ENCODE results near the gene RAB40C. TPM values are rescaled to one million over a fixed set of nuclear protein-coding genes. Genes with fewer than 3 reads are reported as not detected.
A peak's percentile ranks its signal among the peaks of the same experiment; 100 is the strongest.

The RAB40C gene
- total RNA-seq, 1 experiment from 2014 or later, result 9.3 TPM

DNA sequence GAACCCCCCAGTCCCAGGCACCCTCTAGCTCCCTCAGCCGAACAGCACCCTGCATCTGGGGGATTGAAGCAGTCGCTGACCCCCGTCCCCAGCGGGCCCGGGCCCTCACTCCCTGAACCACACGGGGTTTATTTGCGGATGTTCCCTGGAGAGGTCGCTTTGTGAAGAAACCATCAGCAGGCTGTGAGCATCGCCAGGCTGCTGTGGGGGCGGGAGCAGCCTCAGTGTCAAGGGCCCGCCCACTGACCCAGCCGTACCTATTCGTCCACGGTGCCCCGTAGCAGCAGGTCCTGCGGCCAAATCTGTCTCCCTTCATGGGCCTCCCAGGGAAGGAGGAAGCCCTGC is 6.4 kb upstream of the RAB40C start:
- in situ Hi-C loops (cut with HindIII; ENCODE audit: low pct_unique_long_range_greater_than_20kb, low sequenced_read_pairs), result no loop called here

DNA sequence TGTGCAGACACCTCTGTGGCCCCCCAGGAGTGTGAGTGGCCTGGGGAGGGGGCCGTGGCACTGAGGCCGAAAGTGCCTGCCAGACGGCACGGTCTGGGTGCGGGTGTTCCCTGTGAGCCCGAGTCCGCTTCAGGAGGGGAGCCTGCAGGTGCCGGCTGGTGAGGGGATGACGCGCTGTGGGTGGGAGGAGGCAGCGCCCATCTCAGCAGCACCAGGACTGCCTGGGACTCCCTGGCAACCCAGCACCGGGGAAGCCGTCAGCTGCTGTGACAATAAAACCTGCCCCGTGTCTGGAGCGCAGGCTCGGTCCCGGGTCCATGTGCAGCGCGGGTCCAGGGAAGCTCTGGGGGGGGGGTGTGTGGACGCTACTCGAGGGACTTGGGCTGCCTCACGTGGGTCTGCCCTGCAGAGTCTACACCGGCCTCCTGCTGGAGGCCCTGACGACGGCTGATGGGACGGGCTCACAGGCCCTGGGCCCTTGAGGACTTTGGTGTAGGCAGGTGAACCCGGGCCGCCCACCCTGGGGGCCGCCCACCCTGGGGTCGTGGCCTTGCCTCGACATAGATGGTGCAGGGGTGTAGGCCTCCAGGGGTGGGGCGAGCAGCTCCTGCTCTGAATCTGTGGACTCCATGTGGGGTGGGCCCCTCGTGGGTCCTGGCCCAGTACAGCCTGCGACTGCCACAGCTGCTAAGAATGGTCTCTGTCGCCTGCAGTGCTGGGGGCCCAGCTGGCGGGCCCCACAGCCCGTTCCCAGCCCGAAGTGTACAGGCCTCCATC is 5.9 kb upstream of the RAB40C start:
- in situ Hi-C loops (cut with HindIII; ENCODE audit: low pct_unique_long_range_greater_than_20kb, low sequenced_read_pairs), result no loop called here
- DNase-seq (ENCODE audit: low read depth, low spot score), result no peak

More for the DNA sequence above, 6.4 kb upstream of the RAB40C start:
- no peak for DNase-seq (ENCODE audit: low read depth, low spot score)

DNA sequence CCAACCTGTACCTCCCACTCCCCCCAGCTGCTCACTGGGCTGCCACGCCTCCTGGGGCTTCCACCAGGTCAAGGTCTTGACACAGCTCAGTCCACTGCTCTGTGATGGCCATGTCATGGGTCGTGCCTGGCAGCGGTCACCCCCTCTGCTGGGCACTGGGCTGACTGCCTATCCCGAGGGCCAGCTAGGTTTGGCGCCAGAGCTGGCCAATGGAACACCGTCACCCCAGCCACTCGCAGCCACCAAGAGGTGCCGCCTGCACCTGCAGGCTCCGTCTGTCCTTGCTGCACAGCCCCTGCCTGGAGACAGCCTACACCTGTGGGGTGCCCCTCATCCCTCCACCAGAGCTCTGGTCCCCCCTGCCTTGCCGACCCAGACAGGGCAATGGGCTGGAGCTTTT is 4.5 kb upstream of the RAB40C start:
- in situ Hi-C loops (cut with HindIII; ENCODE audit: low pct_unique_long_range_greater_than_20kb, low sequenced_read_pairs), result no loop called here
- no peak for DNase-seq (ENCODE audit: low read depth, low spot score)

DNA sequence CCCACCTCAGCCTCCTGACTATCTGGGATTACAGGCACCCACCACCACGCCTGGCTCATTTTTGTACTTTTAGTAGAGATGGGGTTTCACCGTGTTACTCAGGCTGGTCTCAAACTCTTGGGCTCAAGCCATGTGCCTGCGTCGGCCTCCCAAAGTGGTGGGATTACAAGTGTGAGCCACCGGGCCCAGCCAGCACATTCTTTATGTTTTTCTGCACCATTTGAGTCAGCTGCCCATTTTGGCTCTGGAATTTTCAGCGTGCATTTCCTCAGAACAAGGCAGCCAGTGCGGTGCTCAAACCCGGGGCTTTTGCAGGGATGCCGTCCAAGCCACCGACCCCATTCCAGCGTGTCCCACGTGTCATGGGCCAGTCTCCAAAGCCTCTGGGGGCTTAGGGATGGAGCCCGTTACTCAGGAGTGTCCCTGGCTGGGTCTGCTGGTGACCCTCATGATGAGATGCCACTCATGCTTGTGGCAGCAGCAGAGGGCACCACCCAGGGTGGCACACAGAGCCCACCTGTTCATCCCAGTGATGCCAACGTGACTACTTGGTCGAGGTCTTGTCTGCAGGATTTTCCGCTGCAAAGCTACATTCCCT is 3.7 kb upstream of the RAB40C start:
- in situ Hi-C loops (cut with HindIII; ENCODE audit: low pct_unique_long_range_greater_than_20kb, low sequenced_read_pairs), result no loop called here

DNA sequence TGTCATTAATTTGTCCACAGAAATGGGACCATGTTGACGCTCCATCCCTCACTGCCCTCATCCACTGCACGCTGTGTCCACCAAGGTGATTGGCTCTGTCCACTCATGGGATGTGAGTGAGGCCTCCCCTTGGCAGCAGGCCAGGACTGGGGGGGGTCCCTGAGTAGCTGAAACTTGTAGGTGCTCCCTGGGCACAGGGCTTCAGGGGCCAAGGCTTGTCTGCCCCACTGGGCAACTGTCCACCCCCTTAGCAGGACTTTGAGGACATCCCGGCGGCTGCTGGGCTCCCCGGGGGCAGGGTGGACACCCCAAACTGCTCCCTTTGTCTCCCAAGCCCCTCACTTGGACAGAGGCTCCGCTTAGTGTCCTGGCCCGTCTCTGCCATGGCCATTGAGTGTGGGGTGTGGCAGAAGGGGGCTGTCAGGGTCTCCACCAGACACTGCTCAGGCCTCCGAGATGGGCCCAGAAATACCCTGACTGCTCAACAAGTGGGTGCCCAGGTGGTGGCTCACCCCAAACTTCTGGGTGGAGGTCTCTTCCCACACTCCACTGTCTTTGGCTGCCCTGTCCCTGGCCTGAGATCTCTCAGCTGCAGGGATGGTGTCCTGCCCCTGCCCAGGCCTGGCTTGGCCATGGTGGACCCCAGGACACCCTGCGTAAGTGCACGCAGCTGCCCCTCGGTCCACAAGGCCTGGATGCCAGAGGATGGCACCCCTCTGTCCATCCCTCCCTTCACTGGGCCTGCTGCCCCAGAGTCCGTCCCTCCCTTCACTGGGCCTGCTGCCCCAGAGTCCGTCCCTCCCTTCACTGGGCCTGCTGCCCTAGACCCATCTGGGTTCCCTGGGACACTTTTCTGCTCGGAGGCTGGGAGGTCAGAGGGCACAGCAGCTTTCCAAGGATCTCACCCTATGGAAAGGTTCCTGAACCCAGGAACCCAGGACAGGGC is 2.9 kb upstream of the RAB40C start:
- DNase-seq (ENCODE audit: low read depth, low spot score), result no peak
- in situ Hi-C loops (cut with HindIII; ENCODE audit: low pct_unique_long_range_greater_than_20kb, low sequenced_read_pairs), result no loop called here

More for the DNA sequence above, 3.7 kb upstream of the RAB40C start:
- DNase-seq (ENCODE audit: low read depth, low spot score), result no peak

DNA sequence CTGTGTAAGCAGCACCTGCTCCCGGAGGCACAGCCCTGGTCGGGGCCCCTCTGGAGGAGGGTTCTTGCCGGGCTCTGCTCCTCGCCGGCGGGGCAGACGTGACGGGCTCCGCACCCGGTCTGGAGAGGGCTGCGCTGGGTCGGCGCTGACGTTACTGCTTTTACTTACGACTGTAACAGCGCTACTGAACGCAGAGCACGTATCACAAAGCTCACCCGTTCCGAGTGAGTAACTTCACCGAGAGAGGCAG is 1.3 kb upstream of the RAB40C start:
- in situ Hi-C loops (cut with HindIII; ENCODE audit: low pct_unique_long_range_greater_than_20kb, low sequenced_read_pairs), result no loop called here
- peak; percentile 33 for DNase-seq (ENCODE audit: low read depth, low spot score)

DNA sequence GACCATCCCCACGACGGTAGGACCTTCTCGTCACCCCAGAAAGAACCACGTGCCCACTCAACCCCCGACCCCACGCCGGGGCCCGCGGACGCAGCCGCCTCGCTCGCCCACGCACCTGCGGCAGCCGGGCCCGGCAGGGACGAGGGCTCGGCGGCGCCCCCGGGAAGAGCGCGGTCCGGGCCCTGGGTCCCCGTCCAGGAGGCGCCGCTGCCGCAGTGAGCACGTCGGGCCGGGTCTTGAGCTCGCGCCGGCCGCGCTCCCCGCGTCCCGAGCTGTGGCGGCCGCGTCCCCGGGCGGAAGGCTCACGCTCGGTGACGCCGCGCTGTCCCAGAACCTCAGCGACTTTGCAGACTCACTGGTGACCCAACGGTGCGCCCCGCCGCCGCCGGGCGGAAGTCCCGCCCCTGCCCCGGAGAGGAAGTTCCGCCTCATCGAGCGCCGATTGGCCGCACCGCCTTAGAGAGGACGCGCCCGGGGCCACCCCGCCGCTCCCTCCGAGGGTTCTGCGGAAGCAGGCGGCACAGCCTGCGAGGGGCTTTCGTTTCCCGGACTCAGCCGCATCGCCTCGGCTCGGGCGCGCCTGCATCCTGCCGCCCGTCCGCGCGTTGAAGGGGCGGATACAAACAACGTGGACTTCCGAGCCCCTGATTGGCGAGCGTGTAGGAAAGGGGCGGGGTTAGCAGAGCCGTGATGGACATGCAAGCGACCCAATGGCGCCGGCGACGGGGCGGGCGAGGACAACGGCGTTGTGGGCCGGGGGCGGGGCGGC is 793 bp upstream of the RAB40C start:
- peak; percentile 90 for DNase-seq (ENCODE audit: low read depth, low spot score)
- in situ Hi-C loops (cut with HindIII; ENCODE audit: low pct_unique_long_range_greater_than_20kb, low sequenced_read_pairs), result no loop called here

DNA sequence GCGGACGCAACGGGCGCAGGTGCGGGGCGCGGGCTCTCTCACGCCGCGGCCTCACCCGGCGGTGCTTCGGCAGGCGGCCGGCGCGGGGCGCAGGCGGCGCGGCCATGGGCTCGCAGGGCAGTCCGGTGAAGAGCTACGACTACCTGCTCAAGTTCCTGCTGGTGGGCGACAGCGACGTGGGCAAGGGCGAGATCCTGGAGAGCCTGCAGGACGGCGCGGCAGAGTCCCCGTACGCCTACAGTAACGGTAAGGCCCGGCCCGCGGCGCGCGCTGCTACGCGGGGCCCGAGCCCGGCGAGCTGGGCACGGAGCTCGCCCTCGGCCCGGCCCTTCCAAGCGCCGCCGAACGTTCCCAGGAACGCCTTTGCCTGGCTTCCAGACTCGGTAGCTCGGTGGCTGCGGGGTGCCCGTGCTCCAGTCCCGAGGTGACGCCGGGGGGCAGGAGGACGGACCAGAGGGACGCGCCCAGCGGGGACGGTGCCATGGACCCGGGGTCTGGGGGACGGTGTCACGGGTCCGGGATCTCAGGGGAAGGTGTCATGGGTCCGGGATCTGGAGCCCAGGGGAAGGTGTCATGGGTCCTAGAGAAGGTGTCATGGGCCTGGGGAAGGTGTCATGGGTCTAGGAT is 435 bp downstream of the RAB40C start:
- in situ Hi-C loops (cut with HindIII; ENCODE audit: low pct_unique_long_range_greater_than_20kb, low sequenced_read_pairs), result no loop called here

DNA sequence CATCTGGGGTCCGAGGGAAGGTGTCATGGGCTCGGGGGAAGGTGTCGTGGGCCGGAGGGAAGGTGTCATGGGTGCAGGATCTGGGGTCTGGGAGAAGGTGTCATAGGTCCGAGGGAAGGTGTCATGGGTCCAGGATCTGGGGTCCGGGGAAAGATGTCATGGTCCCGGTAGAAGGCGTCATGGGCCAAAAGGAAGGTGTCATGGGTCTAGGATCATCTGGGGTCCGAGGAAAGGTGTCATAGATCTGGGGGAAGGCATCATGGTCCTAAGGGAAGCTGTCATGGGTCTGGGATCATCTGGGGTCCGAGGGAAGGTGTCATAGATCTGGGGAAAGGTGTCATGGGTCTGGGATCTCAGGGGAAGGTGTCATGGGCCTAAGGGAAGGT is 942 bp downstream of the RAB40C start:
- DNase-seq (ENCODE audit: low read depth, low spot score), result no peak
- in situ Hi-C loops (cut with HindIII; ENCODE audit: low pct_unique_long_range_greater_than_20kb, low sequenced_read_pairs), result no loop called here

More for the DNA sequence above, 435 bp downstream of the RAB40C start:
- no peak for DNase-seq (ENCODE audit: low read depth, low spot score)

DNA sequence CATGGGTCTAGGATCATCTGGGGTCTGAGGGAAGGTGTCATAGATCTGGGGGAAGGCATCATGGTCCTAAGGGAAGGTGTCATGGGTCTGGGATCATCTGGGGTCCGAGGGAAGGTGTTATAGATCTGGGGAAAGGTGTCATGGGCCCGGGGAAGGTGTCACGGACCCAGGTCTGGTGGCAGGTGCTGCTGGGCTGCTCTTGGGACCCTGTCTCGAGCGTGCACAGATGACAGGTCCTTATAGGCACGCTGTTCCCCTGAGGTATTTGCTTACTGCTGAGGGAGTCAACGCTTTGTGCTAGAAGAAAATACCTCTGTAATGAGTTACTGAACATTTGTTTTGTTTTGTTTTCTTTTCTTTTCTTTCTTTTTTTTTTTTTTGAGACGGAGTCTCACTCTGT is 1.4 kb downstream of the RAB40C start:
- in situ Hi-C loops (cut with HindIII; ENCODE audit: low pct_unique_long_range_greater_than_20kb, low sequenced_read_pairs), result no loop called here
- DNase-seq (ENCODE audit: low read depth, low spot score), result no peak

DNA sequence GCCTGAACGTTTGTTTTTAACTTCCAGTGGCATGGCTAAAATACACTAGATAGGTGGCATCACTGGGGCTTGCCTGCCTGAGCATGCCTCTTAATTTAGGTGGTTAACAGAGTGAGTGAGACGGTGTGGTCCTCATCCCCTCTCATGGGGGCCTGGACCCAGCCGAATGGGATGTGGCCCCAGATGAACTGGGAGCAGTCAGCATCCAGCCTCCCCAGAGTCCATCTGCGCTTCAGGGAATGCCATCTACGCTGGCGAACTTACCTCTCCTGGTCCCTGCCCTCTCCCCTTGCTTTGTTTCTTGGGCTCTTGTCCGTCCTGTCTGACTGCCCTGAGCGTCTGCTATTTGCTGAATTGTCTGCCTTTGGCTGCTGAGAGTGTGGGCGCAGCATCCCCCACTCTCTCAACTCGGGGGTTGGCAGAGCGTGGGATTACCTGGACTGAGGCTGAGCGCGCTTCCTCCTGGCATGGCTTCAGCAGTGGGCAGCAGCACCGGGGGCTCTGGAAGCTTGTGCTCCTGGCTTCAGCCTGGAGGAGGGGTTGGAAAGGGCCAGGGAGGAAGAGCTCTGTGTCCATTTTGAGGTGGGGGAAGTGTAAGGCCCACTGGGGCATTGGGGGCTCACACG is 2.1 kb downstream of the RAB40C start:
- DNase-seq (ENCODE audit: low read depth, low spot score), result no peak
- in situ Hi-C loops (cut with HindIII; ENCODE audit: low pct_unique_long_range_greater_than_20kb, low sequenced_read_pairs), result no loop called here

DNA sequence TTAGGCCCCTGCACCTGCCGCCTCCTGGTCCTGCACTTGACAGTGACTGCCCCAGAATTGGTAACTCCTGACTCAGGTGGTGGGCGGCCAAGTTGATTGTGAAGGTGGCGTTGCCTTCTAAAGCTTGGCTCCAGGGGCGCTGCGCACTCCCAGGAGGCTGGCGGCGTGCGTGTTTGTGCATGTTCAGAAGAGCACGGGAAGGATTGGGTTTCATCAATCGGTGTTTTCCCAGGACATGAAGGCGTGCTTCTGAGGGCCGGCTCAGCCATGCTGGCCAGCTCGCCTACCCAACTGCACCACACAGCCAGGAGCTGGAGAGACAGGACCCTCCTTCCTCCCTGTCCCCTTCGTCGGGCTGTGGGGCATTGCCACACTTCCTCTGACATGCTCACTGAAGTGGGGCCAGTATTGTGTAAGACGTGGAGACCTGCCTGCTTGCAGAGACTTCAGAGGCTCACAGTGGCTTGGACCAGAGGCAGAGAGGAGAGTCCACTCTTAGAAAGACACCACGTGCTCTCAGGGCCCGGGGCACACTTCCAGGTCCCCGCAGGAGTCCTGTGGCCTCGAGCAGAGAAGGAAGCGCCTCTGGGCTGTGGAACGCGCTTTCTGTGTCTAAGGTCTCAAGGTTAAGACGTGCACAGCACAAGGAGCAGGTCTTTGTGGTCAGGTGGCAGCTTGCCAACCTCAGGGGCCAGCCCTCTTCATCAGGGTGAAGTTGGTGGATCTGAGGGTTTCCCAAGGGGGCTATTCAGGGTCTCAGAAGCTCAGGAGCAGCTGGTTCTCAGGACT is 2.8 kb downstream of the RAB40C start:
- in situ Hi-C loops (cut with HindIII; ENCODE audit: low pct_unique_long_range_greater_than_20kb, low sequenced_read_pairs), result no loop called here
- no peak for DNase-seq (ENCODE audit: low read depth, low spot score)

DNA sequence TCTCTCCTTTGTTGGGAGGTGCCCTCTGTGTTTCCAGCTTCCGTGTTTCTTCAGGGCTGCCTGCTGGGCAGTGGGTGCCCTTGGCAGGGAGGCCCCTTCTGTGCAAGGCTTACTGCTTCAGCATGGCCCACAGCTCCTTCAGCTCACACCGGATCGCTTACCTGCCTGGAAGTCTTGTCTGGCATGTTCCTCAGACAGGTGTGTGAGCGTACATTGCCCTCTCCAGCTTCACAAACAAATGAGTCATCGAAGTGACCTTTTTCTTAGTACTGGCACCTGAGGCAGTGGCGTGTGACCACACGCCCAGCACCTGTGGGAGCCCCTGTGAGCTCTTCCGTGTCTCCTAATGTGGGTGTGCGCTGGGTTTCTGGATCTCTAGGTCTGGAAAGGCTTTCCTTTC is 3.5 kb downstream of the RAB40C start:
- no peak for DNase-seq (ENCODE audit: low read depth, low spot score)
- in situ Hi-C loops (cut with HindIII; ENCODE audit: low pct_unique_long_range_greater_than_20kb, low sequenced_read_pairs), result no loop called here

DNA sequence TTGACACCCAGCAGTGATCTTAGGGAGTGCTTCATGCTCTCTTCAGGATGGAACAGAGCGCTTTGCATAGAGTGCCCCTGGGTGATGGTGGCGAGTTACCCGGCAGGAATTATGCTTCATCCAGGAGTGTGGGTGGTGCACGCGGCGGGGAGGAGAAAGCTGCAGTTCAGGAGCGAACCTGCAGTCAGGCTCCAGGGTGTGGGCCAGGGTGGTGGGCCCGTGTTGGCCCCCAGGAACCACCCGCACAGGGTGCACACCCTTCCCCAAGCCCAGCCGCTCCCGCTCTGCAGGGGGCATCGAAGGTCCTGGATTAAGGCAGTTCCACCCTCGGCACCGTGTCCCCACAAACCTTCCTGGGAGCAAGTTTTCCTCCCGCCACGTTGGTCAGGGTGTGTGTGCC is 3.9 kb downstream of the RAB40C start:
- in situ Hi-C loops (cut with HindIII; ENCODE audit: low pct_unique_long_range_greater_than_20kb, low sequenced_read_pairs), result no loop called here
- no peak for DNase-seq (ENCODE audit: low read depth, low spot score)

DNA sequence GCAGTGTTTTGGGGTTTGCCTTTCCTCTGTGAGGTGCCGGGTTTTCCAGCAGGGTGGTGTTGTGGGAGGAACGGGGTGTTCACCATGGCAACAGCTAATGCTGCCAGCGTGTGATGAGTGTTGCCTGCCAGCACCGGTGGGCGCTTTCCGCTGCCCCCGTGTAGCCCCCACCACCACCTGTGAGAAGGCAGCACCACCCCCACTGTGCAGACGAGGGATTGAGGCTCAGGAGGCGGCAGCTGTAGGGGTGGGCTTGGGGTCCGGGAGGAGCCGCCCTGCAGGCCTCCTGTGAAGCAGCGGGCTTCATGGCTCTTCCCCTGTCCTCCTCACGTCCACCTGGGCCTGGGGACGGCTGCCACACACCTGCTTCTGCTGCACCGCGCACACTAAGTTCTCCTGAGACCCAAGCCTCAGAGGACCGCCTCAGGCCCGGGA is 5.2 kb downstream of the RAB40C start:
- in situ Hi-C loops (cut with HindIII; ENCODE audit: low pct_unique_long_range_greater_than_20kb, low sequenced_read_pairs), result no loop called here
- DNase-seq (ENCODE audit: low read depth, low spot score), result no peak

DNA sequence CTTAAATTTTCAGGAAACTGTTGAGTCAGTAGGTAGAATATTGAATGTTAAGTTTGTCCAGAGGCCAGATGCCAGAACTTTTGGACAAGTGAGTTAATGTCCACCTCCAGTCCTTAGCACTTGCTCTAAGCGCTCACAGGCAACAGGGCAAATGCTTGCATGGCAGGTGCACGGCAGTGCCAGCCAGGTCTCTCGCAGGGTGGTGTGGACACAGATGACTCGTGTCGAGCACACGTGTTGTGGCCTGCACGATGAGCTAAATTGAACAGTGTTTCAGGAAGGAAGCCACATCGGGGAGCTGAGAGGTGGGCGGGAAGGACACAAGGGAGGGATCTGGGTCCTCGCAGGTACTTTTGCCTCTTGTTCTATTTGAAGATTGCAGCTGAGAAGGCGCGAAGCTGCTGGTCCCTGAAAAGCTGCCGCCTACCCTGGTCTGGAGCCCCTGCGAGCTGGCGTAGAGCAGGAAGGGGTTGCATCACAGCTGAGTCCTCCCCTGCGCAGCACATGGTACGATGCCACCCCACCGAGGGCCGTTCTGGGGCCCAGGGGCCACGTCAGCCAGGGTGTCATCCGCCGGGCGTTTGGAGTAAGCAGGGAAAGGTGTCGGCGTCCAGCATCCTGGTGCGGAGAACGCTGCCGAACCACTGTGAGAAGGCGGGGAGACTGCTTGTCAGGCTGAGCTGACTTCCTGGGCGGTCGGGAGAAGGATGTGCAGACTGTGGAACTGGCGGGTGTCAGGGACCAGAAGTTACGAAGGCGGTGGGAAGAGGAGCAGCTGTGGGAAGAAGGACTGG is 6.3 kb downstream of the RAB40C start:
- DNase-seq (ENCODE audit: low read depth, low spot score), result no peak
- in situ Hi-C loops (cut with HindIII; ENCODE audit: low pct_unique_long_range_greater_than_20kb, low sequenced_read_pairs), result no loop called here

Data from SK-MEL-5 (cell line).